22Rv1 (cell line): ENCODE measurements around the gene ZBTB7C.

Experiments
- H3K27ac ChIP-seq: fragments of 450-650 bp; 2 replicates; pipeline ENCODE4 v1.5.1; 2017
- ZFX ChIP-seq: fragments of 450-650 bp; IDR thresholded peaks from 2 replicates; pipeline ENCODE4 v1.6.1; 2017; ENCODE audit warnings: antibody characterized with exemption, borderline replicate concordance
- TF ChIP-seq, protein P1 (sequence below): fragments of 450-650 bp; IDR thresholded peaks from 2 replicates; pipeline ENCODE4 v1.5.1; 2017; ENCODE audit warnings: mild to moderate bottlenecking

Gene ZBTB7C

DNA sequence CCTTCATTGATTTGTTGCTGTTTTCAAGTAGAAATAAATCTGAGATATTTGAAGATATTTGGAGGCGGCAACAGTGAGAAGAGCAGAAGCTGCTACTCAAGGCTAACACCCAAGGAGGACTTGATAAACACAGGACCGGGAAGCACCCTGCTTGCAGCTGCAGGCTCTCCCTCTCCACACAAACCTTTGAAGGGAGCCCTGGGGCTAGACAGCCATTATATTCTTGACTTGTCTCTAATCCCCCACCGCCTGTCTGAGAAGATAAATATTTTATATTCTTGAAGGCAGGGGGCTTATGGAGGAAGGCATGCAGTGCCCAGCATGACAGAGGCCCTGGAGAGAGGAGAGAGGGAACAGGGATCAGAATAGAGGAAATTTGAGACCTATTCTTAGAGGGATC, 427.9 kb downstream of the ZBTB7C start:
- TF ChIP-seq ZFX = no peak
- TF ChIP-seq, protein P1, sequence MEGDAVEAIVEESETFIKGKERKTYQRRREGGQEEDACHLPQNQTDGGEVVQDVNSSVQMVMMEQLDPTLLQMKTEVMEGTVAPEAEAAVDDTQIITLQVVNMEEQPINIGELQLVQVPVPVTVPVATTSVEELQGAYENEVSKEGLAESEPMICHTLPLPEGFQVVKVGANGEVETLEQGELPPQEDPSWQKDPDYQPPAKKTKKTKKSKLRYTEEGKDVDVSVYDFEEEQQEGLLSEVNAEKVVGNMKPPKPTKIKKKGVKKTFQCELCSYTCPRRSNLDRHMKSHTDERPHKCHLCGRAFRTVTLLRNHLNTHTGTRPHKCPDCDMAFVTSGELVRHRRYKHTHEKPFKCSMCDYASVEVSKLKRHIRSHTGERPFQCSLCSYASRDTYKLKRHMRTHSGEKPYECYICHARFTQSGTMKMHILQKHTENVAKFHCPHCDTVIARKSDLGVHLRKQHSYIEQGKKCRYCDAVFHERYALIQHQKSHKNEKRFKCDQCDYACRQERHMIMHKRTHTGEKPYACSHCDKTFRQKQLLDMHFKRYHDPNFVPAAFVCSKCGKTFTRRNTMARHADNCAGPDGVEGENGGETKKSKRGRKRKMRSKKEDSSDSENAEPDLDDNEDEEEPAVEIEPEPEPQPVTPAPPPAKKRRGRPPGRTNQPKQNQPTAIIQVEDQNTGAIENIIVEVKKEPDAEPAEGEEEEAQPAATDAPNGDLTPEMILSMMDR = no peak
- no peak overlapping the region for H3K27ac ChIP-seq

DNA sequence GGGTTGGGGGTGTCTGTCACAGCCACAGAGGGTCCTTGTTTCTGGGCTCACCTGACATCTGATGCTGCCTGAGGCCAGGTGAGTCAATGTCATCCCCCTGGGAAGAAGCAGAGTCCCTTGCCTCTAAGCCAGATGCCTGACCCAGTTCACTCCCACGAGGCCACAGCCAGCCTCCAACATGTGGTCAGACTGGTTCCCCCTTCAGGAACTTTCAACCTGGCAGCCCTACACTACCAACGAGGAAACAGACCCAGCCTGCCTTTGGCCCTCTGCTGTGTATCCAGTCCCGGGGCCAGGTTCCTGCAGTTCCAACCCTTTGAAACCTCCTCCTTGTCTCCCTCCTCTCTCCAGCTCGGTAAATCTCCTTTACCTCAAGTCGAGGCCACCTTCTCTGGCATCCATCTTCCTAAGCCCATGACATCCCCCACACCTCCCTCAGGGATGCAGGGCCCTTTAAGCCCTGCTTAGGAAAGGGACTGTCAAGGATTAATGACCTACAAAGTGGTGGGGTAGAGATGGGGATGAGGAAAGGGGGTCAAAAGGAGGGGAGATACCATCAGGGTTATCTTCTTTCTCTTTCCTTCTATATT, 429.5 kb downstream of the ZBTB7C start:
- H3K27ac ChIP-seq = no peak overlapping the region
- no peak for TF ChIP-seq ZFX
- TF ChIP-seq, protein P1 = no peak

DNA sequence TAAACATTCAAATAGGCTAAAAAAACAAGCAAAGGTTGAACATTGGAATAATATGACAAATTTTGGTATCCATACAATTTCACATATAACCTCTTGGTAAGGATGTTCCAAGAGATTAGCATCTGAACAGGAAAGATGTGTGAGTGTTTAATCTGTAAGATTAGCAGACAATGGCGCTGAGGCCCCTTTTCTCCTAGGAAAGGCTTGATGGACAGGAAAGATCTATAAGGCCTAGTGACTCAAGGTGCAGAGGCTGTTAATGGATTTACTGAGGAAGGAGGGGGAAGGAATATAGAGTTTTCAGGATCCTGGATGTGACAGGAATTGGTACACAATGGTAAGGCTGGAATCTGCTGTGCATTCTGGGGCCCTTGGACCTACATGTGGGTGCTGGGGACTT, 430.6 kb downstream of the ZBTB7C start:
- H3K27ac ChIP-seq = no peak overlapping the region
- TF ChIP-seq, protein P1 = no peak
- TF ChIP-seq ZFX = no peak

DNA sequence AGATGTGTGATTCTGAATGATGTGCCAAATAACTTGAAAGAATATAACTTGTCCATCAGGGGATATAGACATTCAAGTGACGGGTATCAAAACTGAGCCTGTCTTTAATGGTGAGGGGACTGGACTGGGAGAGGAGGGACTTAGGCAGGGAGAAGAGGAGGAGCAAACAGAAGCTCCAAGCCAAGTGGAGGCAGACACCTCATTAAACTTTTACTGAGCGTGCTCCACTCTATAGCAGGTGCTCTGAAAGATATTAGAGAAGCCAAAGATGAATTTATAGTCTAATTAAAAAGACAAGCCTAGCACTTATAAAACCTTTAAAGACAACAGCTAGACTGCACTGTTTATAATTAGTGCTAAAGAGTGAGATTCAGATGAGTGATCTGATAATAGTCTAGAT, 431.0 kb downstream of the ZBTB7C start:
- TF ChIP-seq, protein P1 = no peak
- TF ChIP-seq ZFX = no peak
- H3K27ac ChIP-seq = no peak overlapping the region
